HepG2 (cell line): ENCODE results near the gene CCDC87. TPM values are rescaled to one million over a fixed set of nuclear protein-coding genes. Genes with fewer than 3 reads are reported as not detected.

ENCODE experiments used
- ATF6 ChIP-seq: sonication (generic); formaldehyde crosslinking; conservative IDR thresholded peaks from 2 replicates; pipeline ENCODE4 v1.4.0; 2020; ENCODE audit warnings: missing genetic modification reagents
- ATF7 ChIP-seq, 2 experiments: fragments of 450-650 bp in 1 of 2; sonication (generic) in 1 of 2; formaldehyde crosslinking in 1 of 2; IDR thresholded peaks; 2 replicates each; pipeline versions ENCODE4 v1.4.0 to v1.6.1; 2016 to 2020; ENCODE audit warnings: antibody characterized with exemption in 1 of 2, mild to moderate bottlenecking in 1 of 2, missing genetic modification reagents in 1 of 2
- CREBL2 ChIP-seq: sonication (generic); formaldehyde crosslinking; IDR thresholded peaks from 2 replicates; pipeline ENCODE4 v1.8.1; 2023; ENCODE audit warnings: missing genetic modification reagents, mild to moderate bottlenecking, borderline replicate concordance
- GFI1 ChIP-seq: sonication (generic); formaldehyde crosslinking; IDR thresholded peaks from 2 replicates; pipeline ENCODE4 v1.5.0; 2020; ENCODE audit warnings: missing genetic modification reagents, mild to moderate bottlenecking, borderline replicate concordance
- ZKSCAN8 ChIP-seq: IDR thresholded peaks from 2 replicates; pipeline ENCODE4 v1.6.1; 2016; ENCODE audit warnings: borderline replicate concordance, missing genetic modification reagents, missing compliant biosample characterization
- ZNF280D ChIP-seq: sonication (generic); formaldehyde crosslinking; IDR thresholded peaks from 2 replicates; pipeline ENCODE4 v1.5.1; 2020; ENCODE audit warnings: mild to moderate bottlenecking, missing genetic modification reagents
- ZNF343 ChIP-seq: sonication (generic); formaldehyde crosslinking; IDR thresholded peaks from 2 replicates; pipeline ENCODE4 v1.4.0; 2020; ENCODE audit warnings: mild to moderate bottlenecking, missing genetic modification reagents
- ZNF382 ChIP-seq: sonication (generic); formaldehyde crosslinking; IDR thresholded peaks from 2 replicates; pipeline ENCODE4 v1.5.0; 2020; ENCODE audit warnings: missing genetic modification reagents, mild to moderate bottlenecking, borderline replicate concordance
- ZNF484 ChIP-seq: sonication (generic); formaldehyde crosslinking; IDR thresholded peaks from 2 replicates; pipeline ENCODE4 v1.5.1; 2020; ENCODE audit warnings: mild to moderate bottlenecking, low read depth, missing genetic modification reagents, borderline replicate concordance
- ZNF572 ChIP-seq: sonication (generic); formaldehyde crosslinking; IDR thresholded peaks from 2 replicates; pipeline ENCODE4 v1.5.1; 2020; ENCODE audit warnings: mild to moderate bottlenecking, missing genetic modification reagents
- ZNF576 ChIP-seq: sonication (generic); formaldehyde crosslinking; IDR thresholded peaks from 2 replicates; pipeline ENCODE4 v1.4.0; 2020; ENCODE audit warnings: mild to moderate bottlenecking, missing genetic modification reagents
- ZNF720 ChIP-seq: sonication (generic); formaldehyde crosslinking; IDR thresholded peaks from 2 replicates; pipeline ENCODE4 v1.4.0; 2020; ENCODE audit warnings: missing genetic modification reagents
- ZNF891 ChIP-seq: sonication (generic); formaldehyde crosslinking; IDR thresholded peaks from 2 replicates; pipeline ENCODE4 v1.5.0; 2020; ENCODE audit warnings: mild to moderate bottlenecking, missing genetic modification reagents
- polyA plus RNA-seq, 8 experiments: library from polyadenylated mRNA; depleted of rRNA in 3 of 8; stranded (reverse) in 7 of 8; unstranded in 1 of 8; fragments of >200 nt; fragmentation: Illumina TruSeq in 4 of 8; extraction: Trizol in 4 of 8; gene quantifications; 2 replicates each; pipeline versions ENCODE4 v1.2.1 to v1.2.3, GENCODE V29; 2011 to 2016; ENCODE audit warnings: low read depth in 4 of 8, missing spikeins in 1 of 8, mixed read lengths in 1 of 8; ENCODE audit not compliant: insufficient read depth in 1 of 8
- total RNA-seq, 5 experiments: library from RNA; depleted of rRNA; stranded (reverse); fragments of >200 nt; fragmentation: Illumina TruSeq; extraction: Trizol; gene quantifications; 2 replicates each; pipeline ENCODE4 v1.2.3, GENCODE V29; 2016; ENCODE audit warnings: low read depth in 1 of 5
- TF ChIP-seq, protein P1 (sequence below): sonication (generic); formaldehyde crosslinking; IDR thresholded peaks from 2 replicates; pipeline ENCODE4 v1.8.0; 2022; ENCODE audit warnings: missing genetic modification reagents, low read depth, mild to moderate bottlenecking, borderline replicate concordance
- TF ChIP-seq, protein P2 (sequence below): sonication (generic); formaldehyde crosslinking; IDR thresholded peaks from 2 replicates; pipeline ENCODE4 v1.4.0; 2020; ENCODE audit warnings: missing genetic modification reagents, borderline replicate concordance
- TF ChIP-seq, protein P3 (sequence below): IDR thresholded peaks from 2 replicates; pipeline ENCODE4 v1.6.1; 2016; ENCODE audit warnings: low read depth

Gene CCDC87
- total and polyA plus RNA-seq, 2 of the 13 experiments (the other 11 are each of a cell fraction or from before 2014, with no cell fraction given): 0.05 to 0.42 TPM

- TF ChIP-seq GFI1 (no peak), ZNF382 (no peak), ZNF280D (CRISPR knock-in tag) (no peak), ZNF572 (CRISPR knock-in tag) (no peak), ZNF343 (CRISPR knock-in tag) (0 out of 2 replicates have a peak, but pooled peaks have one; percentile 53), CREBL2 (CRISPR knock-in tag) (no peak), ATF7 (IDR thresholded peaks at IDR 0.05) (no peak), ATF7 (CRISPR knock-in tag; IDR thresholded peaks at IDR 0.05) (no peak), ZNF720 (no peak), ZNF484 (CRISPR knock-in tag) (no peak), ZKSCAN8 (CRISPR knock-in tag) (peak; percentile 19; the same call in 1 of the 2 replicates), ZNF576 (no peak), ZNF891 (CRISPR knock-in tag) (peak; percentile 71), ATF6 (CRISPR knock-in tag) (peak; percentile 52; the same call in 1 of the 2 replicates)
- TF ChIP-seq, protein P1, sequence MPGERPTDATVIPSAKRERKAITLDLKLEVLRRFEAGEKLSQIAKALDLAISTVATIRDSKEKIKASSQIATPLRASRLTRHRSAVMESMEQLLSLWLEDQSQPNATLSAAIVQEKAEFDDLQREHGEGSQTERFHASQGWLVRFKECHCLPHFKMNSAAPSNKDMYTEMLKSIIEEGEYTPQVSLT (CRISPR knock-in tag): no peak
- TF ChIP-seq, protein P2, sequence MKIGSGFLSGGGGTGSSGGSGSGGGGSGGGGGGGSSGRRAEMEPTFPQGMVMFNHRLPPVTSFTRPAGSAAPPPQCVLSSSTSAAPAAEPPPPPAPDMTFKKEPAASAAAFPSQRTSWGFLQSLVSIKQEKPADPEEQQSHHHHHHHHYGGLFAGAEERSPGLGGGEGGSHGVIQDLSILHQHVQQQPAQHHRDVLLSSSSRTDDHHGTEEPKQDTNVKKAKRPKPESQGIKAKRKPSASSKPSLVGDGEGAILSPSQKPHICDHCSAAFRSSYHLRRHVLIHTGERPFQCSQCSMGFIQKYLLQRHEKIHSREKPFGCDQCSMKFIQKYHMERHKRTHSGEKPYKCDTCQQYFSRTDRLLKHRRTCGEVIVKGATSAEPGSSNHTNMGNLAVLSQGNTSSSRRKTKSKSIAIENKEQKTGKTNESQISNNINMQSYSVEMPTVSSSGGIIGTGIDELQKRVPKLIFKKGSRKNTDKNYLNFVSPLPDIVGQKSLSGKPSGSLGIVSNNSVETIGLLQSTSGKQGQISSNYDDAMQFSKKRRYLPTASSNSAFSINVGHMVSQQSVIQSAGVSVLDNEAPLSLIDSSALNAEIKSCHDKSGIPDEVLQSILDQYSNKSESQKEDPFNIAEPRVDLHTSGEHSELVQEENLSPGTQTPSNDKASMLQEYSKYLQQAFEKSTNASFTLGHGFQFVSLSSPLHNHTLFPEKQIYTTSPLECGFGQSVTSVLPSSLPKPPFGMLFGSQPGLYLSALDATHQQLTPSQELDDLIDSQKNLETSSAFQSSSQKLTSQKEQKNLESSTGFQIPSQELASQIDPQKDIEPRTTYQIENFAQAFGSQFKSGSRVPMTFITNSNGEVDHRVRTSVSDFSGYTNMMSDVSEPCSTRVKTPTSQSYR (CRISPR knock-in tag): peak; percentile 97
- TF ChIP-seq, protein P3, sequence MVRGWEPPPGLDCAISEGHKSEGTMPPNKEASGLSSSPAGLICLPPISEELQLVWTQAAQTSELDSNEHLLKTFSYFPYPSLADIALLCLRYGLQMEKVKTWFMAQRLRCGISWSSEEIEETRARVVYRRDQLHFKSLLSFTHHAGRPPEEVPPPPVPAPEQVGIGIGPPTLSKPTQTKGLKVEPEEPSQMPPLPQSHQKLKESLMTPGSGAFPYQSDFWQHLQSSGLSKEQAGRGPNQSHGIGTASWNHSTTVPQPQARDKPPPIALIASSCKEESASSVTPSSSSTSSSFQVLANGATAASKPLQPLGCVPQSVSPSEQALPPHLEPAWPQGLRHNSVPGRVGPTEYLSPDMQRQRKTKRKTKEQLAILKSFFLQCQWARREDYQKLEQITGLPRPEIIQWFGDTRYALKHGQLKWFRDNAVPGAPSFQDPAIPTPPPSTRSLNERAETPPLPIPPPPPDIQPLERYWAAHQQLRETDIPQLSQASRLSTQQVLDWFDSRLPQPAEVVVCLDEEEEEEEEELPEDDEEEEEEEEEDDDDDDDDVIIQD (CRISPR knock-in tag): peak; percentile 57; the same call in 1 of the 2 replicates
These were observed 45.6 kb upstream of the CCDC87 start, which contains the start of gene RBM4 (continued) for GRCh38 chr11:66638177-66639065.
